Epithelial cell of esophagus (primary cell): ENCODE measurements around the gene MMP14.
A peak's percentile ranks its signal among the peaks of the same experiment; 100 is the strongest.
"Not testable (repeated sequence)": the region's sequence is repeated elsewhere in the genome, so short reads cannot be mapped to it uniquely, and the experiment has no call there.

ENCODE experiments used
- DNase-seq: peaks from one replicate; pipeline ENCODE4 v3.0.0; 2010; ENCODE audit warnings: low read depth
- H3K4me3 ChIP-seq: 2 replicates; pipeline ENCODE4 v1.5.1; 2011; ENCODE audit warnings: mild to moderate bottlenecking, low read length, control low read depth
- CTCF ChIP-seq: IDR thresholded peaks from 2 replicates; pipeline ENCODE4 v1.5.1; 2011; ENCODE audit warnings: low read depth, mild to moderate bottlenecking, low read length, control low read depth, inconsistent platforms; ENCODE audit not compliant: insufficient read depth; ENCODE audit errors: missing control alignments

MMP14 gene

DNA sequence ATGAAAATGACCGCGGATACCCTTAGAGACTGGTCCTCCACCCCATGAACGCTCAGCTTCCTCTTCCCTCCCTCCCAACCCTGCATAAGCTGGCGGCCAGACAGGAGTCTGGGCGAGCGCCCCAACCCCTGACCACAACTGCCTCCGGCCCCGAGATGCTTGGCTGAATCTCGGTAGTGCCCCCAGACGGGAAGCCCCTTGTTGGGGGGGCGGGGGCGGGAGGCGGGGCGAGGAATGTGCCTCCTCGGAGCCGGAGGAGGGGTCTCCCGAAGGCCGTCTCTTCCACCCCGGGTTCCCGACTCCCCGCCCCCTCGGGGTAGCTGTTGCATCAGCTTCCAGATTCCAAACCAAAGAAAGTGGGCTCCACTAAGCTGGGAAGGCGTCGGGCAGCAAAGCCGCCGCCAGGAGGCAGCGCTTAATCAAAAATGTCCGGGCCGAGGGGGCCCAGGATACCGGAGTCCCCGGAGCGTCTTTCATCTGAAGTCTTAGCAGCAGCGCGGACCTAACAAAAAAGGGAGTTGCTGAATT lies 13.8 kb upstream of the MMP14 start:
- H3K4me3 ChIP-seq = peak overlapping the region; percentile 31
- TF ChIP-seq CTCF = peak; percentile 74
- peak; percentile 73 for DNase-seq

DNA sequence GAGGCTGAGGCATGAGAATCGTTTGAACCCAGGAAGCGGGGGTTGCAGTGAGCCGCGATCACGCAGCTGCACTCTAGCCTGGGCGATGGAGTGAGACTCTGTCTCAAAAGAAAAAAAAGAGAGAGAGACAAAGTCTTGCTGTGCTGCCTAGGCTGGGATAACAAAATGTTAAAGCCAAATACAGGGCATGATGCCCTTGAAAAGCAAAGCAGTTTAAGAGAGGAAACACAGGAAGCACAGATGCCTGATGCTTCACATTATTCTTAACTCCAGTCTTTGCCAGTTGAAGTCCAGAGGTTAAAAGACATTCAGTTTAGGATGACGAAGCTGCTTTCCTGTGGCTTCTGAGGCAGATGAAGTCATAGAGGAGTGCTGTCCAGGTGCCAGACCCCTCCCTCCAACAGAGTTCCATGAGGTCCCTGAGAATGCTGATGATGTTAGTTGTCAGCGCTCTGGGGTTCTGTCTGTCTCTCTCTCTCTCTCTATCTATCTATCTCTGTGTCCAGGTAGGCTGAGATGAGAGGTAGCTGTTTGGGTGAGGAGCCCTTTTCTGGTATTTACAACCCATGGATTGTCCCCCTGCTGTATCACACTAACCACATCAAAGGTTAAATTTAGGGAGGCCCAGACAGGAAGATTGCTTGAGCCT lies 11.6 kb upstream of the MMP14 start:
- DNase-seq = peak; percentile 91
- TF ChIP-seq CTCF = no peak
- no peak overlapping the region for H3K4me3 ChIP-seq

DNA sequence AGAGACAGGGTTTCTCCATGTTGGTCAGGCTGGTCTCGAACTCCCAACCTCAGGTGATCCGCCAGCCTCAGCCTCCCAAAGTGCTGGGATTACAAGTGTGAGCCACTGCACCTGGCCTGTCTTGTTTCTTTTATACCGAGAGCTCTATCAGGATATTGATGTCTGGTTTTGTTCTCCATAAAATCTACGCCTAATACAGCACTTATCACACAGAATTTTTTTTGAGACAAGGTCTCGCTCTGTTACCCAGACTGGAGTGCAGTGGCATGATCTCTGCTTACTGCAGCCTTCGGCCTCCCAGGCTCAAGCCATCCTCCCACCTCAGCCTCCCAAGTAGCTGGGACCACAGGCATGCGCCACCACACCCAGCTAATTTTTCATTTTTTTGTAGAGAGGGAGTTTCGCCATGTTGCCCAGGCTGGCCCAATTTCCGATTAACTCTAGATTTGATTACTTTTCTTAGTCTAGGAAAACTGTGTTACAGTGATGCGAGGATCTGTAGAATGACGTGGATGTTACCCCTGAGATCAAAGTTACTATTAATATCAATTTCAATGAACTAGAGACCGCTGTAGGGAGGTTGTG lies 7.2 kb upstream of the MMP14 start:
- peak overlapping the region; percentile 85 for H3K4me3 ChIP-seq
- DNase-seq = not testable (repeated sequence)

DNA sequence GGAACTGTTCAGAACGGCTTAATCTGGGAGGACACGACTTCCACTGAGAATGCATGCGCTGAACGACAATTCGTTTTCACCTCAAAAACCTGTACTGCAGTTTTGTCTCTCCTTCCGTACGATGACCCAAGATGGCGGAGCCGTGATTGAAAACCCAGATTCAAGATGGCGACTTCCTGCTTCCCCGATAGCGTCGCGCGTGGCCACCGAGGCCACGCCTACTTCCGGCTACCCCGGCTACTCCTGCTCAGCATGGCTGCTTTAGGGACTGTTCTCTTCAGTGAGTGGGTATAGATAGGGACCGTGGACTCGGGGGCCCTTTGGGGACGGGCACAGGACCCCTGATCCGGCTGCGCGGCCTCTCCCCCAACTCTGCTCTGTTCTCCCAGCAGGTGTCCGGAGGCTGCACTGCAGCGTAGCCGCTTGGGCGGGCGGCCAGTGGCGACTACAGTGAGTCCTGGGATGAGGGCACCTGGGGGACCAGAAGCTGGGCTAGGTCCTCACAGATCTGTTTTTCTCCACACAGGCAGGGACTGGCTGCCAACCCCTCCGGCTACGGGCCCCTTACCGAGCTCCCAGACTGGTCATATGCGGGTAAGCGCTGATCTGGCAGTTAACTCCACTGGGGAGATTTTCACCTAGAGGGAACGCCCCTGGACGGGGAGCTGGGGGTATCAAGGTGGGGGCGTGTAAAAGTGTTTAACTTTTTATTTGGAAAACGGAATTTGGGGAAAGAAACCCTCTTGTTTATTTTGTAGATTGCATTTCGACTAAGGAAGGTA lies 6.5 kb upstream of the MMP14 start, which contains the start of gene MRPL52:
Gene MRPL52, plus strand, starts transcription at position 227 of the 782 bp plus-strand sequence. Its CDS starts 26 bp downstream, at position 253.
- no peak for TF ChIP-seq CTCF
- peak within 1 kb of the TSS; percentile 85 for H3K4me3 ChIP-seq
- DNase-seq = peak; percentile 88

- no peak for DNase-seq
- peak overlapping the region; percentile 85 for H3K4me3 ChIP-seq
- TF ChIP-seq CTCF = no peak
Observed at GRCh38 chr14:22830443-22831010, 5.9 kb upstream of the MMP14 start.

DNA sequence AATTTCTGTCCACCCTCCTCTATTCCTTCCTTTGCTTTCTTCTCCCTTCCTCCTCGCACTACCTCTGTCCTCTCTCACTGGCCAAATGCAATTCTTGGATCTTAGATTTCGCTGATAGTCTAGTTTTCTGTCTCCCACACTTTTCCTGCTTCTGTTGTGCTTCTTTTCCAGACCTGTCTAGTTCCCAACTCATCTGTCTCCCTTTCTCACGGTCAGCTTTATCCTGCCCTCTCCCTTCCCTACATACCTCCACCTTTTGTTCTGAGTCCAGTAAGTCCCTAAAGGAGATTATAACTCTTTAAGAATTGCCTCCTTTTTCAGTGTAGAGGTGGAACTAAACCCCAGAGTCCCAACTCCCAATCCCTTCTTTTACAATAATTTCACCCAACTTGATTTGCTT lies 880 bp upstream of the MMP14 start:
- no peak overlapping the region for H3K4me3 ChIP-seq
- no peak for DNase-seq
- no peak for TF ChIP-seq CTCF
